ENCODE results near the gene GAB2.

The GAB2 gene

DNA sequence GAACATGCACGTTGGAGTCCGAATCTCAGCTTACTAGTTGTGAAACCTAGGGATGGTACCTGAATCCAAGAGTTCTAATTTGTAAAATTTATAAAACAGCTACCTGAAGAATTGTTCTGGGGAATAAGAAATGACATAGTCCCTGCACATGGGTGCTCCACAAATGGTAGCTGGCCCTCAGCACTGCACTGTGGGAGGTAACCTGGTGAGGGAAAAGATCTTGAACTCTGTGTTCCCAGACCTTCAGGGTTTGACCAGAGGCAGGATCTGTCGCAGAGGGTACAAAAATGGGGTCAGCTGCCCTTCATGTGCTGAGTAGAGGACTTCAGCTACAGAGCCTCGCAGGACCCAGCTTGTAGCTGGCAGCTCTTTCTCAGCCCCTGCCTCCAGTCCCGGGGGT, 155.4 kb downstream of the GAB2 start:
- Histone ChIP-seq H3K36me3 (ENCODE audit: control insufficient read depth, insufficient read depth, low read length) (no peaks in the 10 kb centered on the region), H3K9me3 (ENCODE audit: control insufficient read depth, insufficient read depth, low read length) (no peaks in the 10 kb centered on the region), H3K9ac (ENCODE audit: low read depth, low read length) (no peak overlapping the region), H3K4me1 (ENCODE audit: control insufficient read depth, insufficient read depth, low read length) (peaks cover 4% of the 10 kb centered on the region), H3K27me3 (ENCODE audit: control insufficient read depth, insufficient read depth, low read length) (no peaks in the 10 kb centered on the region), H3K4me3 (ENCODE audit: low read depth, low read length) (no peak overlapping the region)

DNA sequence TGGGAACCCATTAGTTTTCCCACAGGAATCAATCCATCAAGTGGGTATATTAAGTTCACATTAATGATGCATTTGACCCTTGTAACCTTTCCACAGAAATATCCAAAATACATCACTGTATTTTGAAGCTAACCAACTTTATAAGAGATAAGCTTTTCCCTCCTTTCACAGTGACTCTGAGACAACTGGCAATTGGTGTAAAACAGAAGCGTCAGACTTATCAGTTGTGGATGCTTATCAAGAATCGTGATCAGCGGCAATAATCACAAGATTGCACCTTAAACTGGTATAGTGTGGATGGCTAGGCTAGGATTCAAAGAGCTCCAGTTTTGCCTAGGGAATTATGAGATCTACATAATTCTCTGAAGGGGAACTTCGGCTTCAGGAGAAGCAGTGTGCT, 155.8 kb downstream of the GAB2 start:
- H3K4me1 ChIP-seq (ENCODE audit: control insufficient read depth, insufficient read depth, low read length): peaks cover 4% of the 10 kb centered on the region
- H3K9me3 ChIP-seq (ENCODE audit: control insufficient read depth, insufficient read depth, low read length): no peaks in the 10 kb centered on the region
- no peak overlapping the region for H3K4me3 ChIP-seq (ENCODE audit: low read depth, low read length)
- no peak overlapping the region for H3K9ac ChIP-seq (ENCODE audit: low read depth, low read length)
- H3K27me3 ChIP-seq (ENCODE audit: control insufficient read depth, insufficient read depth, low read length): no peaks in the 10 kb centered on the region
- no peaks in the 10 kb centered on the region for H3K36me3 ChIP-seq (ENCODE audit: control insufficient read depth, insufficient read depth, low read length)

DNA sequence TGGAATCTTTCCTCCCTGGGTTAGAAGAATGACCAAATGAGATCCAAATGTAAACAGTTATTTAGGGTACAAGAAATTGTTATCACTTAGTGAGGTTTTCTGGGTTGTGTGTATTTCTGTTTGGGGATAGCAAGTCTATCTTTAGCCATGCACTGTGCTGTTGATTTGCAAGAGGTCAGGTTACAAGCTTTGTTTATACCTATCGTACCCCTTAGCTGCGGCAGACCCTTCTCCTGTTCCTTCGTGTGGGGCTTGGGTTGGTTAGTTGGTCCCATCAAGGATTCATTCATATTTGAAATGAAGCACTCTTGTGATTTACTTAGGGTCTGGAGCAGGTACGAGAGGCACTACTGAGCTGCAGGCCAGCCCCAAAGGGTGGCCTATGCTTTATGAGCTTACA, 156.3 kb downstream of the GAB2 start:
- Histone ChIP-seq H3K9me3 (ENCODE audit: control insufficient read depth, insufficient read depth, low read length) (no peaks in the 10 kb centered on the region), H3K4me1 (ENCODE audit: control insufficient read depth, insufficient read depth, low read length) (peaks cover 4% of the 10 kb centered on the region)

DNA sequence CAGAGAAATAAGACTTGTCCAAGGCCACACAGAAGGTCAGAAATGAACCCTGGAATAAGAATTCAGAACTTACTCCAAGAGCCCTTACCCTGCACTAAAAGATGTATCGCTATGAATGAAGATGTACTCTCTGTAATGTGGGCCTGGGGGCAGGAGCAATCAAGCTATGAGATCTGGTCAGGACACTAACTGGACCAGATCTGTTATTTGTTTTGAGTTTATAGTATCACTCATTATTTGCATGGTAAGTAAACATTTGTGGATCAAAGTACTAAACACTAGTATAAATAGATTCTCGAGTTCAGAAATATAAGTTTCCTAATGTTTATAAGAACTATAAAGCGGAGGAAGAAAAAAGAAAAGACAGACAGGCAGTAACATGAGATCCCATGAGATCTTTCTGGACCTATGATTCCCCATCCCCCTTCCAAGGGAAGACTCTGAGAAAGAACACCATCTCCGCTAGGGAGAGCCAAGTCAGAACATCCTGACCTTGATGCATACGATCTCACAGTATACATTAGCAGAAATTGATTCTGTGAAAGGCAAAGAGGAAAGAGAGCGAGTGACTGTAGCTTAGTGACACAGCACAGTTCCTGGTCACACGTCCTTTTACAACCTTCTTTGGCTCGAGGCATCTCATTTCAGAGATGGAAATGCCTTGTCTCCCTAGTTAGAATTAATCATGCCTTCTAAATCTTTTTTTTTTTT, 157.7 kb downstream of the GAB2 start:
- Histone ChIP-seq H3K4me3 (ENCODE audit: low read depth, low read length) (no peak overlapping the region), H3K27me3 (ENCODE audit: control insufficient read depth, insufficient read depth, low read length) (no peaks in the 10 kb centered on the region), H3K9me3 (ENCODE audit: control insufficient read depth, insufficient read depth, low read length) (no peaks in the 10 kb centered on the region), H3K36me3 (ENCODE audit: control insufficient read depth, insufficient read depth, low read length) (no peaks in the 10 kb centered on the region), H3K9ac (ENCODE audit: low read depth, low read length) (no peak overlapping the region), H3K4me1 (ENCODE audit: control insufficient read depth, insufficient read depth, low read length) (peaks cover 4% of the 10 kb centered on the region)

More for the DNA sequence above, 156.3 kb downstream of the GAB2 start:
- no peaks in the 10 kb centered on the region for H3K27me3 ChIP-seq (ENCODE audit: control insufficient read depth, insufficient read depth, low read length)
- H3K36me3 ChIP-seq (ENCODE audit: control insufficient read depth, insufficient read depth, low read length): no peaks in the 10 kb centered on the region
- H3K4me3 ChIP-seq (ENCODE audit: low read depth, low read length): no peak overlapping the region
- no peak overlapping the region for H3K9ac ChIP-seq (ENCODE audit: low read depth, low read length)

DNA sequence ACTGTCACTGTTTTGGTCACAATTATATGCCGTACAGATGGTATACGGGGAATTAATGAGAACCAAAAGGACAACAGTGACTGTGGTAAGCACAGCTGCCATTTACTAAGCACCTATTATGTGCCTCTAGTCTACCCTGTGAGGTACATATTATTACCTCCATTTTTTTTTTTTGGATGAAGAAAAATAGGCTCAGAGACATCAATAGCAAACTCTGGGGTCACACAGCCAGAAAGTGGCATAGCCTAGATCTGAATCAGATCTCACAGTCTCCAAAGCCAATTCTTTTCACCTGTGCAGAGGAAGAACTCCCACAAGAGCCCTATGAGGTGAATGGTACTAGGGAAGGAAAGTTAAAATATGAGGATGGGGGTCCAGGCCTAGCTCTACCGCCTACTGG, 160.0 kb downstream of the GAB2 start:
- Histone ChIP-seq H3K9me3 (ENCODE audit: control insufficient read depth, insufficient read depth, low read length) (no peaks in the 10 kb centered on the region), H3K27me3 (ENCODE audit: control insufficient read depth, insufficient read depth, low read length) (no peaks in the 10 kb centered on the region), H3K4me3 (ENCODE audit: low read depth, low read length) (no peak overlapping the region), H3K9ac (ENCODE audit: low read depth, low read length) (no peak overlapping the region), H3K36me3 (ENCODE audit: control insufficient read depth, insufficient read depth, low read length) (no peaks in the 10 kb centered on the region), H3K4me1 (ENCODE audit: control insufficient read depth, insufficient read depth, low read length) (peaks cover 4% of the 10 kb centered on the region)

DNA sequence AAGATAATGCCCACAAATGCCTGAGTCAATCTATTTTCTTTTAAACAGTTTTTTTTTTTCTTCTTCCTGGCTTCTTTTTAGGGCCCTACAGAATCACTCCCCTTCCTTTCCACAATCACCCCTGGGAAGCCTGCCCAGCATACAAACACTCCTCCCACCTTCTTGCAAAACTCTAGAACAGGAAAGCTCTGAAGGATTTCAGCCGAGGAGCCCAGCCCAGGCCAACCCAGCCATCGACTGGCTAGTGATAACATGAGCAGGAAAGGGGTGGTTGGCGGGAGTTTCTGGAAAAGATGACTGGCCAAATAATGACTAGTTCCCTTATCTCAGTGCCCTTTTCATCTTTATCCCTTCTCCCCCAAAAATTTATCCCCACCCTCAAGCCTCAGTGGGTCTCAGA, 160.7 kb downstream of the GAB2 start:
- Histone ChIP-seq H3K4me3 (ENCODE audit: low read depth, low read length) (no peak overlapping the region), H3K9ac (ENCODE audit: low read depth, low read length) (no peak overlapping the region), H3K4me1 (ENCODE audit: control insufficient read depth, insufficient read depth, low read length) (peaks cover 2% of the 10 kb centered on the region), H3K27me3 (ENCODE audit: control insufficient read depth, insufficient read depth, low read length) (no peaks in the 10 kb centered on the region), H3K36me3 (ENCODE audit: control insufficient read depth, insufficient read depth, low read length) (no peaks in the 10 kb centered on the region), H3K9me3 (ENCODE audit: control insufficient read depth, insufficient read depth, low read length) (no peaks in the 10 kb centered on the region)

DNA sequence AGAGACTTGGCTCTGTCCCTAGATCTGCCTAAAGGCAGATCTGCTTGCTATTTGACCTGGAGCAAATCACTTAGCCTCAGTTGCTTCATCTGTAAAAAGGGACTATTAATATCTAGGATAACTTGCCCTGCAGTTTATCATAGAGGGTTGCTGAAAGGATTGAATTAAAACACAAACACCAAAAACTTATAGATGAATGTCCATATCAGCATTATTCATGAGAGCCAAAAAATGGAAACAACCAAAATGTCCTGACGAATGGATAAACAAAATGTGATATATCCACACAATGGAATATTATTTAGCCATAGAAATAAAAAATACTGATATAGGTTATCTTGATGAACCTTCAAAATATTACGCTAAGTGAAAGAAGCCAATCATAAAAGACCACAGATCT, 161.7 kb downstream of the GAB2 start:
- H3K9ac ChIP-seq (ENCODE audit: low read depth, low read length): no peak overlapping the region
- H3K27me3 ChIP-seq (ENCODE audit: control insufficient read depth, insufficient read depth, low read length): no peaks in the 10 kb centered on the region
- H3K36me3 ChIP-seq (ENCODE audit: control insufficient read depth, insufficient read depth, low read length): no peaks in the 10 kb centered on the region
- no peaks in the 10 kb centered on the region for H3K9me3 ChIP-seq (ENCODE audit: control insufficient read depth, insufficient read depth, low read length)
- H3K4me3 ChIP-seq (ENCODE audit: low read depth, low read length): no peak overlapping the region
- H3K4me1 ChIP-seq (ENCODE audit: control insufficient read depth, insufficient read depth, low read length): no peaks in the 10 kb centered on the region

DNA sequence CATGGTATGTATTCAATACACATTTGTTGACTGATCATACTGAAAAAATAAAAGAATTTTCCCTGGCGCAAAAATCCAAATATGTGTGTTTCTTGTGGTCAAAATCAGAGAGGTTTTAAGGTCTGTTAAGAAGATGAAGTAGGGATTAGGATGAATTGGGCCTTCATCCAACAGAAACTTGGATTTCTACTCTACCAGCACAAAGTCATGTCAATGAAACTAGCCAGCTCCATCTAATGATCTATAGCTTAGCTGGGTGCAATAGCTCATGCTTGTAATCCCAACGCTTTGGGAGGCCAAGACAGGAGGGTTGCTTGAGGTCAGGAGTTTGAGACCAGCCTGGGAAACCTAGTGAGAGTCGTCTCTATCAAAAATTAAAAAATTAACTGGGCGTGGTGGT, 163.4 kb downstream of the GAB2 start:
- Histone ChIP-seq H3K9me3 (ENCODE audit: control insufficient read depth, insufficient read depth, low read length) (no peaks in the 10 kb centered on the region), H3K27me3 (ENCODE audit: control insufficient read depth, insufficient read depth, low read length) (no peaks in the 10 kb centered on the region), H3K36me3 (ENCODE audit: control insufficient read depth, insufficient read depth, low read length) (no peaks in the 10 kb centered on the region), H3K4me3 (ENCODE audit: low read depth, low read length) (no peak overlapping the region), H3K4me1 (ENCODE audit: control insufficient read depth, insufficient read depth, low read length) (no peaks in the 10 kb centered on the region), H3K9ac (ENCODE audit: low read depth, low read length) (no peak overlapping the region)

DNA sequence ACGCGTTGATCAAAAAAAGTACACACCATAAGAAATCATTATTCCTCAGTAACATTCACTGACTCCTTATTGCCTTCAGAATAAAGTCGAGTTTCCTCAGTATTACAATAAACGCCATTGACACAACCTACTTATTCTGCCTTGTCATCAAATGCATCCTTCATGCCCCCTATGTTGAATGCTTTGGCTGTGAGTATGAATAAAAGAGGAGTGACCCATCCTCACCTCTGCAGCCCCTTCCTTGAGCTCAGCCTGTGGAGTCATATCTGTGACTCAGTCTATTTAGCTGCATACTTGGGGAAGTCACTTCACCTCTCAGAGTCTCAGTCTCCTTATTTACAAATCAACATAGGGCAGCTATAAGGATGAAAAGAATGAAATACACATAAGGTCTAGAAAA, 163.8 kb downstream of the GAB2 start:
- Histone ChIP-seq H3K9ac (ENCODE audit: low read depth, low read length) (no peak overlapping the region), H3K27me3 (ENCODE audit: control insufficient read depth, insufficient read depth, low read length) (no peaks in the 10 kb centered on the region), H3K4me3 (ENCODE audit: low read depth, low read length) (no peak overlapping the region), H3K36me3 (ENCODE audit: control insufficient read depth, insufficient read depth, low read length) (no peaks in the 10 kb centered on the region), H3K4me1 (ENCODE audit: control insufficient read depth, insufficient read depth, low read length) (no peaks in the 10 kb centered on the region), H3K9me3 (ENCODE audit: control insufficient read depth, insufficient read depth, low read length) (no peaks in the 10 kb centered on the region)

DNA sequence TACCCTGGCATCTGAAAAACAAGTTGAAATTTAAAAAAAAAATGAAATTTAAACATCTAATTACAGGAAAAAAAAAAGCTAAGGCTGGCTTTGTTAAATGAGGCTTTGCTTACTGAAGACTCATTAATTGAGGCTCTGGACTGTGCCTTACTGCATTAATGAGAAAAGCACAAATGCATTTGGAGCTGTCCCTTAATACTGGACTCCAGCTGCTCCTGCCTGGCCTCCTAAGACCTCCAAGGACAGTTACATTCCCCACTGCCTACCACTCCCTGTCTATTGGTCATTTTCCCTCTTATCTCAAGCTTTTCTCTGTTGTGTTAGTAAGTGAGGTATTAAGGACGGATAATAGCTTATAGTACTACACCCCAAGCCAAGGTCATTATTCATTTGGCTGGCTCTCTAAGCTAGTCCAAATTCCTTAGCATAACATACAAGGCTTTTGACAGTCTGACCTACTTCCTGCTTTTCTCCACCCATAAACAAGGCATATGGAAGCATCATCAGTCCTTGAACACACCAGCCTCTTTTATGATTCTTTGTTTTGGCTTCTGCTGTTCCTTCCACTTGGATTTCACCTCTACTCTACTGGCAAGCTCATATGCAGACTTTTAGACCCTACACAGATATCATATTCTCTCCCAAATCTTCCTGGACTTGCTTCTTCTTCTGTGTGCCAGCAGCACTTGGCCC, 166.4 kb downstream of the GAB2 start:
- Histone ChIP-seq H3K36me3 (ENCODE audit: control insufficient read depth, insufficient read depth, low read length) (no peaks in the 10 kb centered on the region), H3K27me3 (ENCODE audit: control insufficient read depth, insufficient read depth, low read length) (no peaks in the 10 kb centered on the region), H3K4me1 (ENCODE audit: control insufficient read depth, insufficient read depth, low read length) (no peaks in the 10 kb centered on the region), H3K4me3 (ENCODE audit: low read depth, low read length) (no peak overlapping the region), H3K9ac (ENCODE audit: low read depth, low read length) (no peak overlapping the region), H3K9me3 (ENCODE audit: control insufficient read depth, insufficient read depth, low read length) (no peaks in the 10 kb centered on the region)

DNA sequence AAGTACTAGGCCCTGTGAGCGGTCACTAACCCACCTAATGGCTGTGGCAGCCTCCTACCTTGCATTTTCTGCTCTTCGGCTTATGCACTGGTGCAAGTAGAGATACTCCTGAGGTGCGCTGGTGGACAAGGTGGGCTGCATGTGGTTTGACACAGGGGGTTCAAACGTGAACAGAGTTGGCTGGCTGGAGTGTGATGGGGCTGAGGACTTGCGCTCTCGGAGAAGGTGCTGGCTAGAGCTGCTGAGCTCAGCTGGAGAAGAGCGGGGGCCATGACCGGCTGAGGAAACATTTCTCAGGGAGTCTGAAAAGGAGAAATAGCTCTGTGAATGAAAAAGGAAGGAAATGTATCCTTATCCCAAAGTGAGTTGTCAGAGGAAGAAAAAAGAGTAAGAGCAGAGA, 167.5 kb downstream of the GAB2 start:
- no peaks in the 10 kb centered on the region for H3K36me3 ChIP-seq (ENCODE audit: control insufficient read depth, insufficient read depth, low read length)
- H3K4me3 ChIP-seq (ENCODE audit: low read depth, low read length): no peak overlapping the region
- H3K9me3 ChIP-seq (ENCODE audit: control insufficient read depth, insufficient read depth, low read length): no peaks in the 10 kb centered on the region
- H3K9ac ChIP-seq (ENCODE audit: low read depth, low read length): no peak overlapping the region
- no peaks in the 10 kb centered on the region for H3K4me1 ChIP-seq (ENCODE audit: control insufficient read depth, insufficient read depth, low read length)
- H3K27me3 ChIP-seq (ENCODE audit: control insufficient read depth, insufficient read depth, low read length): no peaks in the 10 kb centered on the region

DNA sequence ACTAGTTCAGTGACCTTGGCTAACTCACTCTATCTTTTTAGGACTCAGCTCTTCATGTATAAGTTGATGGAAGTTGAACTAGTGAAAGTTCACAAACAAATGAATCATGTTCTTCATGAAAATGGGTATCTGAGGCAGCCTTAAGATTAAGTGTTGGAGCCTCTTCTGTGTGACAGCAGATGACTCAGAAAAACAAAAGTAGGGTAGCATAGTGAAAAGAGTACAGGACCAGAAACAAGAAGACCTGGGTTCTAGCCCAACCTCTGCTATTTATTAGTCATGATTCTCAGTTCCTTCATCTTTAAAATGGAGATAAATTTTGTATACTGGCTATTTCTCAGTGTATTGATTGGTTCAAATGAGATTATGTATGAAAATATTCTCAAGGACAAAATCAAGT, 168.7 kb downstream of the GAB2 start:
- no peaks in the 10 kb centered on the region for H3K36me3 ChIP-seq (ENCODE audit: control insufficient read depth, insufficient read depth, low read length)
- no peaks in the 10 kb centered on the region for H3K4me1 ChIP-seq (ENCODE audit: control insufficient read depth, insufficient read depth, low read length)
- no peaks in the 10 kb centered on the region for H3K27me3 ChIP-seq (ENCODE audit: control insufficient read depth, insufficient read depth, low read length)
- H3K9ac ChIP-seq (ENCODE audit: low read depth, low read length): no peak overlapping the region
- H3K9me3 ChIP-seq (ENCODE audit: control insufficient read depth, insufficient read depth, low read length): no peaks in the 10 kb centered on the region
- no peak overlapping the region for H3K4me3 ChIP-seq (ENCODE audit: low read depth, low read length)

All from iPS-15b (cell line).